ENCODE measurements around the gene PCNT. TPM values are rescaled to one million over a fixed set of nuclear protein-coding genes. Genes with fewer than 3 reads are reported as not detected.
A peak's percentile ranks its signal among the peaks of the same experiment; 100 is the strongest.

The PCNT gene
- total and polyA plus RNA-seq, 2 of the 8 experiments (the other 6 are each of a cell fraction or from before 2014, with no cell fraction given) = 9.9 to 45.1 TPM

- H3K9me3 ChIP-seq (ENCODE audit: insufficient read depth in 2 of 2, low read depth in 1 of 2, low read length in 1 of 2) = no peaks in the 10 kb centered on the region
- CTCF ChIA-PET (ENCODE audit: partially characterized antibody) = interaction anchor here (0.8 kb wide), 1 partner anchor 39 kb away, joined by 3 read pairs; no protein-coding TSS in a partner anchor
- H3K27ac ChIP-seq (ENCODE audit: low read depth, low read length) = no peak overlapping the region
- no peak overlapping the region for H2BK12ac ChIP-seq (ENCODE audit: low read depth, low read length)
- H4K8ac ChIP-seq (ENCODE audit: extremely low read depth, insufficient read depth, low read length) = no peak overlapping the region
- 0 out of 4 replicates have a peak overlapping the region, but pooled peaks of 1 of the 2 experiments have one; percentile 1 for H3K4me2 ChIP-seq (ENCODE audit: insufficient read depth in 1 of 2, low read depth in 2 of 2, low read length in 2 of 2)
- DNase-seq (ENCODE audit: low read depth in 1 of 2, low spot score in 2 of 2) (no peak), FAIRE-seq (no peak)
- peaks cover 0 to 5% (median 0%) of the 10 kb centered on the region in 4 experiments; a peak in 3 of 8 replicates for H3K36me3 ChIP-seq (ENCODE audit: control insufficient read depth in 2 of 4, insufficient read depth in 4 of 4, low read length in 3 of 4)
- peaks cover 1 to 4% of the 10 kb centered on the region in 2 experiments for H4K20me1 ChIP-seq (replicated peaks in 1 of 2; ENCODE audit: control insufficient read depth in 1 of 2, insufficient read depth in 2 of 2, low read length in 2 of 2)
- no peak overlapping the region for H4K5ac ChIP-seq (ENCODE audit: insufficient read length, low read depth, low read length)
- H2BK15ac ChIP-seq (ENCODE audit: low read length) = no peak overlapping the region
- POLR2A ChIA-PET (ENCODE audit: partially characterized antibody) = interaction anchor here (1.0 to 1.3 kb wide), 3 partner anchors 13 to 18 kb away, joined by 3 read pairs; no protein-coding TSS in a partner anchor
- no peak overlapping the region for H2BK5ac ChIP-seq (ENCODE audit: low read depth, low read length)
- H3K9ac ChIP-seq (replicated peaks in 1 of 4; ENCODE audit: extremely low read depth in 1 of 4, low read depth in 3 of 4, low read length in 3 of 4) = no peak overlapping the region; a peak in 1 of 7 replicates
- WGBS, 2 experiments (ENCODE audit: extremely low coverage in 1 of 2, insufficient coverage in 1 of 2, insufficient read length in 1 of 2, insufficient replicate concordance in 2 of 2, low coverage in 1 of 2, low lambda C conversion rate in 2 of 2, missing lambda C conversion rate in 1 of 2) = 90% methylated on average over 10 of the region's 10 CpGs; no CpG with 5 or more reads in 1 of the 2 experiments
- no peak overlapping the region for H3K23ac ChIP-seq (ENCODE audit: insufficient read length)
- no peak overlapping the region for H3K56ac ChIP-seq (replicated peaks; ENCODE audit: insufficient read length, low read depth, low read length)
- H3K14ac ChIP-seq (ENCODE audit: insufficient read length) = no peak overlapping the region
- no peak overlapping the region for H3K4me3 ChIP-seq (ENCODE audit: extremely low read depth in 1 of 4, insufficient read depth in 2 of 4, low read depth in 3 of 4, low read length in 4 of 4)
- H3K4me1 ChIP-seq (replicated peaks in 1 of 4; ENCODE audit: control insufficient read depth in 3 of 4, insufficient read depth in 4 of 4, low read length in 3 of 4) = peaks cover 0 to 6% (median 2%) of the 10 kb centered on the region in 4 experiments; a peak in 4 of 7 replicates
- no peaks in the 10 kb centered on the region for H3K27me3 ChIP-seq (replicated peaks in 1 of 4; ENCODE audit: control insufficient read depth in 3 of 4, extremely low read depth in 1 of 4, insufficient read depth in 3 of 4, low read length in 3 of 4)
- peaks cover 7% of the 10 kb centered on the region; the same call in 1 of the 2 replicates for H3K79me1 ChIP-seq (ENCODE audit: low read depth, low read length)
- no peak overlapping the region for H2BK120ac ChIP-seq (replicated peaks; ENCODE audit: low read depth, low read length)
- no peak overlapping the region for H2AFZ ChIP-seq (ENCODE audit: low read length)
- peaks cover 8% of the 10 kb centered on the region for H3K23me2 ChIP-seq (ENCODE audit: low read depth, low read length)
- no peak overlapping the region for H4K91ac ChIP-seq (replicated peaks; ENCODE audit: insufficient read length, low read length)
- H2BK20ac ChIP-seq (ENCODE audit: low read length) = no peak overlapping the region
- no peak overlapping the region for H2AK5ac ChIP-seq (ENCODE audit: low read depth, low read length)
- no peak overlapping the region for H3K18ac ChIP-seq (ENCODE audit: extremely low read depth, low read length)
- H3K79me2 ChIP-seq (ENCODE audit: control insufficient read depth in 1 of 2, insufficient read depth in 2 of 2, low read length in 2 of 2) = peaks cover 0 to 33% of the 10 kb centered on the region in 2 experiments; a peak in 2 of 4 replicates
- no peak overlapping the region for H3K4ac ChIP-seq (replicated peaks; ENCODE audit: insufficient read length, low read depth, low read length)
- no peak for TF ChIP-seq TAF1 (IDR thresholded peaks at IDR 0.05; ENCODE audit: low read depth, low read length)
- TF ChIP-seq GABPA (IDR thresholded peaks at IDR 0.05; ENCODE audit: borderline replicate concordance, insufficient read depth, low read length) = no peak
- no peak for TF ChIP-seq TAF7 (optimal IDR thresholded peaks at IDR 0.05; ENCODE audit: borderline replicate concordance, low read depth, low read length)
- no peak for TF ChIP-seq POU5F1 (IDR thresholded peaks at IDR 0.05; ENCODE audit: low read depth, low read length)
These were observed 131.8 kb downstream of the PCNT start for GRCh38 chr21:46455575-46456385.
